IPS DF 6.9 (cell line): ENCODE results near the gene ASB14.

Source experiments
- DNase-seq: peaks from one replicate; pipeline ENCODE4 v3.0.0-alpha.2; 2013; ENCODE audit warnings: low read depth, low spot score
- H3K27ac ChIP-seq: one replicate; pipeline ENCODE4 v1.5.1; 2013; ENCODE audit warnings: low read length, control low read depth
- H3K27me3 ChIP-seq: 2 replicates; pipeline ENCODE4 v1.6.1; 2013; ENCODE audit warnings: mild to moderate bottlenecking, low read length; ENCODE audit not compliant: control insufficient read depth, insufficient read depth
- H3K36me3 ChIP-seq: 2 replicates; pipeline ENCODE4 v1.6.1; 2013; ENCODE audit warnings: low read length; ENCODE audit not compliant: control insufficient read depth, insufficient read depth
- H3K4me1 ChIP-seq: 2 replicates; pipeline ENCODE4 v1.6.1; 2013; ENCODE audit warnings: low read length; ENCODE audit not compliant: control insufficient read depth, insufficient read depth
- H3K4me3 ChIP-seq: 2 replicates; pipeline ENCODE4 v1.5.1; 2013; ENCODE audit warnings: mild to moderate bottlenecking, low read length
- H3K9me3 ChIP-seq: 2 replicates; pipeline ENCODE4 v1.6.1; 2013; ENCODE audit warnings: low read length, inconsistent platforms; ENCODE audit not compliant: control insufficient read depth, insufficient read depth
- WGBS: extraction: QIAGEN DNeasy Blood & Tissue Kit; methylation state at CpG from one replicate; pipeline ENCODE4 v1.1.7; 2013; ENCODE audit warnings: mixed read lengths, missing lambda C conversion rate; ENCODE audit not compliant: insufficient read length, insufficient coverage; 5-methylcytosine and 5-hydroxymethylcytosine counted together

ASB14 gene

DNA sequence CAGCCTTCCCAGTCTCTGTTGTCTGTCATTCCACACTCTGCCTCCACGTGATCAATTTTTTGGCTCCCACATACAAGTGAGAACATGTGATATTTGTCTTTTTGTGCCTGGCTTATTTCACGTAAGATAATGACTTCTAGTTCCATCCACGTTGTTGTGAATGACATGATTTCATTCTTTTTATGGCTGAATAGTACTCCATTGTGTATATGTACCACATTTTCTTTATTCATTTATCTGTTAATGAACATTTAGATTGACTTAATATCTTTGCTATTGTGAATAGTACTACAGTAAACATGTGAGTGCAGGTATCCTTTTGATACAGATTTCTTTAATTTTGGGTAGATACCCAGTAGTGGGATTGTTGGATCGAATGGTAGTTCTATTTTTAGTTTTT lies 31.4 kb downstream of the ASB14 start:
- Histone ChIP-seq H3K9me3 (no peaks in the 10 kb centered on the region), H3K4me1 (no peaks in the 10 kb centered on the region), H3K36me3 (no peaks in the 10 kb centered on the region), H3K27ac (no peak overlapping the region), H3K27me3 (no peaks in the 10 kb centered on the region), H3K4me3 (no peak overlapping the region)
- DNase-seq, result no peak
- no CpG with 5 or more reads among the region's 4 CpGs for WGBS

DNA sequence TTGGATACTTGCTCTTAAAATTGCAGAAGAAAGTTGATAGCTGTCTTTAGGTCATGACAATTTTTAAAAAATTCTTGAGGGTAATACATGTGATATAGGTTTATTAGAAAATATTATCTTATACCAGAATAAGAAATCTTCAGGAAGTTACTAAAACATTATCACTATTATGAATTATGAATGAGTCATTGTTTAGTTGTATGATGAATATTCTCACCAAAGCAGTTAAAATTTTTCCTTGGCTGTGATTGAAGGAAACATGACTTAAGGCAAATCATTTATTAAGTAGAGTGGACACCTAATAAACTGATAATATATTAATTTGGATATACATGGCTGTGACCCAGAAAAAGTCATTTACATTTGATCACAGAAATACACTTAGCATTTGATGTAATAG lies 34.8 kb downstream of the ASB14 start:
- Histone ChIP-seq H3K4me1 (no peaks in the 10 kb centered on the region), H3K36me3 (no peaks in the 10 kb centered on the region), H3K27me3 (no peaks in the 10 kb centered on the region), H3K9me3 (no peaks in the 10 kb centered on the region), H3K27ac (no peak overlapping the region), H3K4me3 (no peak overlapping the region)
- DNase-seq, result no peak

DNA sequence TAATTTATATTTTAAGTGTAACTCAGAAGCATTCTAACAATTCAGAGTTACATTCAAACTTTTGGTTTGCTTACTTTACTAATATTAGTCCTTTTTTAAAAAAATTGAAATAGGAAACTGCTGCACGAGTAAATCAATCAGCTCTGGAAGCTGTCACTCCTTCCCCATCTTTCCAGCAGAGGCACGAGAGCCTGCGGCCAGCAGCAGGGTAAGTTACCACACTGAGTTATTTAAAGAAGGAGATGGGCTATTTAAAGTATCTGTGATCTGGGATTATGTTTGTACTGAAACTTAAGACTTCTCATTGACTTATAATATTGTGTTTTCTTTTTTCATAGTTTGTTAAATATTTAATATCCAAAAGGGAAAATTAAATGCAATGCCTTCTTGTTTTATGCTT lies 35.6 kb downstream of the ASB14 start:
- WGBS, result no CpG with 5 or more reads among the region's 3 CpGs
- Histone ChIP-seq H3K9me3 (no peaks in the 10 kb centered on the region), H3K27ac (no peak overlapping the region), H3K4me1 (no peaks in the 10 kb centered on the region), H3K36me3 (no peaks in the 10 kb centered on the region), H3K4me3 (no peak overlapping the region), H3K27me3 (no peaks in the 10 kb centered on the region)
- no peak for DNase-seq

DNA sequence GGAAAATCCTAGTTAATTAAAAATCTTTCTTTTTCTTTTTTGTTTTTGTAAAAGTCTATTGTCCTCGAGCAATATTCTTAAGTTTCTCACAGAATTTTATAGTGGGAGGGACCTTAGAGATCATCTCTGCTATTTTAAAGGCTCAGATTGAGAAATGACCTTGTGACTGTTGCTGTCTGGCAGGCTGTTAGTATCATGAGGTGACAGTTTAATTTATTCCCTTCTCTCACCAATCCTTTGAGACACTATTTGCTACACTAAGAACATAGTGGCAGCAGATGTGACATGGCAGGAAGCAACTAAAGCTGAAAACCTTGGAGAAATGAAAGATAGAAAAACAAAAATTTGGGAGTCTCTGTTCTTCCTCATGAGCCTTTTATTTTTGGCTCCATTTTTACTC lies 40.1 kb downstream of the ASB14 start:
- WGBS, result no CpG with 5 or more reads among the region's 1 CpG
- H3K36me3 ChIP-seq, result no peaks in the 10 kb centered on the region
- DNase-seq, result no peak

DNA sequence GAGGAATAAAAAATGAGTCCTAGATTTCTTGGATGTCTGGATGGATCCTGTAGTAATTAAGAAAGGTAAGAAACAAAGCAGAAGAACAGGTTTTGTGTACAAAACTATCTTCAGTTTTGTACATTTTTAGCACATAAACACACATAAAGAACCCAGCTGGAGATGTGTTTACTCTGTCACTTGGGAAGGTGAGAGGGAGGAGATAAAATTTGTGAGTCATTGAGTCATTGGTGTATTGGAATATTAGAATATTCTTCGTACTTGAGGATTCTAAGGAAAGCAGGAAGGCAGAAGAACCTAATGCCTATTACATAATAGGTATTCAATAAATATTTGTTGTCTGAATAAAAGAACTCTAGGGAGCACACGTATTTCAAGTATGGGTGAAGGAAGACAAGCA lies 47.5 kb downstream of the ASB14 start:
- H3K4me3 ChIP-seq, result no peak overlapping the region
- H3K9me3 ChIP-seq, result no peaks in the 10 kb centered on the region
- H3K27me3 ChIP-seq, result no peaks in the 10 kb centered on the region
- H3K36me3 ChIP-seq, result no peaks in the 10 kb centered on the region
- no CpG with 5 or more reads among the region's 2 CpGs for WGBS
- no peak for DNase-seq
- no peak overlapping the region for H3K27ac ChIP-seq
- no peaks in the 10 kb centered on the region for H3K4me1 ChIP-seq

More for the DNA sequence above, 40.1 kb downstream of the ASB14 start:
- no peak overlapping the region for H3K27ac ChIP-seq
- H3K27me3 ChIP-seq, result no peaks in the 10 kb centered on the region
- no peak overlapping the region for H3K4me3 ChIP-seq
- H3K9me3 ChIP-seq, result no peaks in the 10 kb centered on the region
- H3K4me1 ChIP-seq, result no peaks in the 10 kb centered on the region

DNA sequence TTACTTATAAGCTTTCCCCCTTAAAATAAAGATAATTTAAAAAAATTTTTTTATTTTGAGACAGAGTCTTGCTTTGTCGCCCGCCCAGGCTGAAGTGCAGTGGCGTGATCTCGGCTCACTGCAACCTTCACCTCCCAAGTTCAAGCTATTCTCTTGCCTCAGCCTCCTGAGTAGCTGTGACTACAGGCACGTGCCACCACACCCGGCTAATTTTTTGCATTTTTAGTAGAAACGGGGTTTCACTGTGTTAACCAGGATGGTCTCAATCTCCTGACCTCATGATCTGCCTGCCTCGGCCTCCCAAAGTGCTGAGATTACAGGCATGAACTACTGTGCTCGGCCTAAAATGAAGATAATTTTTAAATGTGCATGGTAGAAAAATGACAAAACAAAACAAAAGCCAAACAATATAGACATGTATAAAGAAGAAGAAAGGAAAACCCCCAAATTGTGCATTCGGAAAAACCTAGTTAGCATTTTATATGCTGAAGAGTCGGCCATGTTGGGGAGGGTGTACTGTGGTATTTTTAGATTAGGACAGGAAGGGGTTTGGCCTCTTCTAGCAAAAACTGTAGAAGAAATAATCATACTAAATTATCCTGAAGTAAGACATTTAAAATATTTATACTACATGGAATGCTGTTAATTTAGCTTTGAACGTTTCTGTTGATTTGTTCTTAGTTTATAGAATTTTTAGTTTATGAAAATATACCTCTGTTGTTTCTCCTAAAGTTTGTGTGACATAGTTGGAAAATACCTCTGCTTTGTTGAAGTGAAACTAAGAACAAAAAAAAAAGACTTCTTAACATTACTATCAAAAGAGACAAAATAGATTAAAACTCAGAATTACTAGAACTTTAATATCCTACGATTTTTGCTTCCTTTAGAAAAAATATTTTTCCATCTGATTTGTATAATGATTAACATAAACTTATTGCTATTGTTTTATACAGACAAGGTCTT lies 57.6 kb downstream of the ASB14 start:
- H3K4me3 ChIP-seq, result no peak overlapping the region
- no peaks in the 10 kb centered on the region for H3K27me3 ChIP-seq
- H3K36me3 ChIP-seq, result no peaks in the 10 kb centered on the region
- H3K27ac ChIP-seq, result no peak overlapping the region
- H3K4me1 ChIP-seq, result no peaks in the 10 kb centered on the region
- WGBS, result no CpG with 5 or more reads among the region's 13 CpGs
- DNase-seq, result no peak
- no peaks in the 10 kb centered on the region for H3K9me3 ChIP-seq

DNA sequence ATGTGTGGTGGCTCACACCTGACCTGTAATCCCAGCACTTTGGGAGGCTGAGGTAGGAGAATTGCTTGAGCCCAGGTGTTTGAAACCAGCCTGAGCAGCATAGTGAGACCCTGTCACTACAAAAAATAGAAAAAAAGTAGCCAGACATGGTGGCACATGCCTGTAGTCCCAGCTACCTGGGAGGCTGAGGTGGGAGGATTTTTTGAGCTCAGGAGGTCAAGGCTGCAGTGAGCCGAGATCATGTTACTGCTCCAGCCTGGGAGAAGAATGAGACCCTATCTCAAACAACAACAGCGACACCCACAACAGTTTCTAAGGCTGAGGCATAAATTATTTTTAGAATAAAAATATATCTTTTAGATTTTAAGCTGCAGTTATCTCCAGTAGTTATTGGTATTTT lies 58.7 kb downstream of the ASB14 start:
- Histone ChIP-seq H3K27ac (no peak overlapping the region), H3K36me3 (no peaks in the 10 kb centered on the region), H3K4me3 (no peak overlapping the region), H3K9me3 (no peaks in the 10 kb centered on the region), H3K4me1 (no peaks in the 10 kb centered on the region), H3K27me3 (no peaks in the 10 kb centered on the region)
- no CpG with 5 or more reads among the region's 2 CpGs for WGBS
- DNase-seq, result no peak

DNA sequence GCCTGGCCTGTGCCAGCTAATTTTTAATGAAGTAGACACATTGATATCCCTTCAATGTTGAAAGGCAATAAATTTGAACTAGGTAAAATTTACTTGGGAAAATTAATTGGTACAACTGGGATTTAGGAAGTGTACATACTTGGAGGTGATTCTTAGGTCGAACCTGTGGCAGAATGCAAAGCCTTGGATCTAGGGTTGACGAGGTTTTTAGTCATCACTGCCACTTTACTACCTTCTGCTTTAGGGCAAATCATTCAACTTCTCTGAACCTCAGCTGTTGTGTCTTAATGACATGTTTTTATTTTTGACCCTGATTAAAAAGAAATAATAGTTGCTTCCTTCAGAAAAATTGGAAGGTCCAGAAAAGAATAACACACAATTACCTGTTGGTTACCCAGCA lies 62.5 kb downstream of the ASB14 start:
- no peaks in the 10 kb centered on the region for H3K36me3 ChIP-seq
- H3K27ac ChIP-seq, result no peak overlapping the region
- H3K4me3 ChIP-seq, result no peak overlapping the region
- H3K27me3 ChIP-seq, result no peaks in the 10 kb centered on the region
- no peak for DNase-seq
- no peaks in the 10 kb centered on the region for H3K9me3 ChIP-seq
- WGBS, result no CpG with 5 or more reads among the region's 2 CpGs
- no peaks in the 10 kb centered on the region for H3K4me1 ChIP-seq

DNA sequence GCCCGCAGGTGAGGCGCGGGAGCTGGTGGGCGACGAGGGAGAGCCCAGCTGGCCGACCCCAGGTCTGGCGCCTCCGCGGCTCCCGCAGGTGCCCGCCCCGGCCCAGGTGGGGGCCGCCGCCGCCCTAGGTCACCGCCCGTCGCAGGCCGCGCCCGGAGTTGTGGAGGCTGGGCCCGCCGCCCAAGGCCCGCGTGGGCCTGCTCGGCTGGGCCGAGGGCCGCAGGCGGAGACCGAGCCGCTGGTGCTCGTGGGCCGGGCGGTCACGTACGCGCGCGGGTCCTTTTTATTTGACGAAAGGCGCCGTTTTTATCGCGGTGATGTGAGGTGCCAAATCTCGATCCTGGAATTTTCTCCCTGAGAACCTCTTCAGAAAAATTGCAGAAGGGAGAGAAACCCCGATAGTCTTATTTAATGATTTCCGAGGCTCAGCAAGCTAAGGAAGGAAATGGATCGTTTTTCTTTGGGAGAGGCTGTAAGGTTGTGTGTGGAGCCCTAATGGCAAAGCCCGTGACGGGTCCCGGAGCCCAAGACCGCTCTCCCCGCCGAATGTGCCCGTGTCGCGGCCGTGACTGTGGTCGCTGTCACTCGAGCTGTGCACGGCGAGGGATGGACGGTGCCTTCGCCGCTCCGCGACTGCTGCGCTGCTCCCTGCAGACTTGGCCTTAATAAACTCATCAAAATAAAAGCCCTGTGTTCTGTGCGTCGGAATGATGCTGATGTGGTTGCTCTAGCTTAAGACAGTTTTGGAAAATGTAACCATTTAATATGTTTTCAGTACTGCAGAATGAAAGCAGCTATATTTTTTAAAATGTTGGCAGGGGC lies 64.3 kb downstream of the ASB14 start:
- no CpG with 5 or more reads among the region's 70 CpGs for WGBS
- no peak overlapping the region for H3K27ac ChIP-seq
- no peak for DNase-seq
- no peaks in the 10 kb centered on the region for H3K27me3 ChIP-seq
- H3K4me1 ChIP-seq, result no peaks in the 10 kb centered on the region
- H3K9me3 ChIP-seq, result no peaks in the 10 kb centered on the region
- peak overlapping the region; percentile 71 for H3K4me3 ChIP-seq
- no peaks in the 10 kb centered on the region for H3K36me3 ChIP-seq

DNA sequence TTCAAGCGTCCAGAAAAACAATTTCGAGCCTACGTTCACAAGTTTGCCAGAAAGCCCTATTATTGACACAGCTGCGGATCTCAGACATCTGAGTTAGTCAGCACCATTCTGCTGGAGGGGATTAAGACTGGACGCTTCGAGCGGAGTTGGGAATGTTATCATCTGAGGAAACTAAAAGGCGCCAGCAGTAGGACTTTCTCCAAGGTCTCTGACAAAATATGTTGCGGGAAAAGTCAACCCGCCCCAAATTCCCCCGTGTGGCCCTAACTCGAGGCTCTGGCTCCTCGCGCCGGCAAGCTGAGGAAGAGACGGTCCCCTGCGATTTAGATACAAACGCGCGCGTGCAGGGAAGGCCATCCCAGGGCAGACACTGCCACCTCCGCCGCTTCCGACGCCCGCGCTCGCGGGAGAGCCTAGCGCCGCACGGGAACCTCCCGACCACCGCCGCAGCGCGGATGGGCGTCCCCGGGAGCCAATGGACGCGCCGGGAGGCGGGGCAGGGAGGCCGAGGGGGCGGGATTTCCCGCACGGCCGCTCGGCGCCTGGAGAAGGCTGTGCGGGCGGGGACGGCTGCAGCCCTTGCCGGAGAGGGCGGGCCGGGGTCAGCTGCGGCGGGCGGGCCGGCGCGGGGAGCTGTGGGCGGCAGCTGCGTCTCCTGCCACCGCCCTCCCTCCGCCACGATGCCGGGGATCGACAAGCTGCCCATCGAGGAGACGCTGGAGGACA lies 65.1 kb downstream of the ASB14 start, which contains the start of gene APPL1:
Gene APPL1 (plus strand): TSS at position 526 of the 726 bp plus-strand sequence. CDS start 155 bp downstream, at position 681.
- no CpG with 5 or more reads among the region's 71 CpGs for WGBS
- H3K36me3 ChIP-seq, result no peaks in the 10 kb centered on the region

More for the DNA sequence above, 65.1 kb downstream of the ASB14 start, which contains the start of gene APPL1:
- Histone ChIP-seq H3K9me3 (no peaks in the 10 kb centered on the region), H3K4me1 (no peaks in the 10 kb centered on the region), H3K27me3 (no peaks in the 10 kb centered on the region), H3K27ac (no peak within 1 kb of the TSS), H3K4me3 (peak within 1 kb of the TSS; percentile 71)
- peak; percentile 80 for DNase-seq
